HuH-7 (cell line): ENCODE results near the gene PRKAG2.
A peak's percentile ranks its signal among the peaks of the same experiment; 100 is the strongest.
"Not testable (repeated sequence)": the region's sequence is repeated elsewhere in the genome, so short reads cannot be mapped to it uniquely, and the experiment has no call there.

Source experiments
- DNase-seq: peaks from one replicate; pipeline ENCODE4 v3.0.0; 2011; ENCODE audit warnings: low spot score

The PRKAG2 gene

DNA sequence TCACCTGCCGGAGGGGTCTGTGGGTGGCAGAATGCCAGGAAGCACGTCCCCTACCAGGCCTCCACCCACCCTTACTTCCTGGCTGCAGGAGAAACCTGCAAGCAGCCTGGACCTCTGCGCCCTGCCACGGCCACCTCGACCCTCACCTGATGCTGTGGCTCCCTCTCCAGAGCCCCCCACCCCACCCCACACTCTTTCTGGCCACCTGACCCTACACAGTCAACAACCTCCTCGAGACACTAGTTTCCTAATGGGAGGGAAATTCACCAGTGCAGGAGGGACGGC is 91.3 kb downstream of the PRKAG2 start:
- DNase-seq, result no peak

DNA sequence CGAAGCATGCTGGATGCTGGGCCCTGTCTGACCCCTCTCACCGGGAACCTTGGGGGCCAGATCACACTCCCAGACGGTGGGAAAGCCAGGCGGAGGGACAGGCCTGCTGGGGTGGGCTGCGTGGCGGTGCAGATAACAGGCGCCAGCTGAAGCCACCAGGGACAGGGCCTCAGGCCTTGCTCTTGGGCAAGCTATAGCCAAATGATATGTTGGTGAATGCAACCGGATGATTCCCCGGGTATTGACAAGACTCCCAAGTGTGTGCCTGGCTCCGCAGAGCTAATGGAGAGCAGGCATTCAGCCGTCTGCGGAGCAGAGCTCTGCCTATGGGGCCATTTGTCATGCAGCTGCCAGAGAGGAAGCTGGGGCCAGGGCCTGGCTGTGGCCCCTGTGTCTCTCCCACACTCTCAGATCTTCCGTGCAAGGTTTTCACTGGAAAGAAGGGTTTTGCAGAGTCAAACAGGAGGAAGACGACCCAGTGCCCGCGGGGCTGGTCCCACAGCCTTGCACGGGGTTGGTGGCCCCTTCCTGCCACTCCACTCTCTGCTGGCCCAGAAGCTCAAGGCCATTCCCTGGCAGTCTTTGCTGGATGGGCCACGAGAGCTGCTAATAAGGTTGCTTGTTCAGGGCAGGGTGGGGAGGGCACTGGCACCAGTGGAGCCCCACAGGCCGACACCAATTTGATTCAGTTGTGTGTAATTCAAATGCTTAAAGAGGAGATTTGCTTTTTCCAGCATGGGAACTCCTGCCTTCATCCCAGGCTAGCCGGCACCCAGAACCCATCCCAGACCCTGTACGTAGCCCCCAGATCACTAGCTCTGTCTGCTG is 91.8 kb downstream of the PRKAG2 start:
- no peak for DNase-seq

DNA sequence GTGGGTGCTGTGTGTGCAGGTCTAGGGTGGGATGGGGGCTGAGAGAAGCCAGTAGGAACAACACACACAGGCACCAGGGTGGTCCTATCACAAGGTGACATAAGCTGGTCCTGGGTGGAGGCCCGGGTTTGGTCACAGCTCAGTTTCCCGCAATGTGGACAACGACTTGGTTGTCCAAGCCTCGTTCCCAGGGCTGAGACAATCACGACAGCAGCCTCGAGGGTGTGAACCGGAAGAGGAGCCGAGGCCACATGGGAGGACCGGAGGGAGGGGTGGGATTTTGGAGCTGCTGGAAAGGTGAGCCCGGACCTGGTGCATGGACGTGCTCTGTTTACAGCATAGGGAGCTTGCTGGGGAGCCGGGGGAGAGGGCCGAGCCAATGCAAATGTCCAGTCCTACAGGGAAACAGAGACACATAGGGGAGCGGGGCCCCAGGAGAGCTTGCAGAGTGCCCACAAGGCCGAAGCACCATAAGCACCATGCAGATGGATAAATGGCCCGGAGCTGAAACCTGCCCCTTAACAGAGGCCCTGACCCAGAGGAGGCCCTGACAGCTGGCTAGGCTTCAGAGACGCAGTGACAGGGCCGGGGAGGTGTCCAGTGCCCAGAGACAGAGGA is 92.8 kb downstream of the PRKAG2 start:
- no peak for DNase-seq

DNA sequence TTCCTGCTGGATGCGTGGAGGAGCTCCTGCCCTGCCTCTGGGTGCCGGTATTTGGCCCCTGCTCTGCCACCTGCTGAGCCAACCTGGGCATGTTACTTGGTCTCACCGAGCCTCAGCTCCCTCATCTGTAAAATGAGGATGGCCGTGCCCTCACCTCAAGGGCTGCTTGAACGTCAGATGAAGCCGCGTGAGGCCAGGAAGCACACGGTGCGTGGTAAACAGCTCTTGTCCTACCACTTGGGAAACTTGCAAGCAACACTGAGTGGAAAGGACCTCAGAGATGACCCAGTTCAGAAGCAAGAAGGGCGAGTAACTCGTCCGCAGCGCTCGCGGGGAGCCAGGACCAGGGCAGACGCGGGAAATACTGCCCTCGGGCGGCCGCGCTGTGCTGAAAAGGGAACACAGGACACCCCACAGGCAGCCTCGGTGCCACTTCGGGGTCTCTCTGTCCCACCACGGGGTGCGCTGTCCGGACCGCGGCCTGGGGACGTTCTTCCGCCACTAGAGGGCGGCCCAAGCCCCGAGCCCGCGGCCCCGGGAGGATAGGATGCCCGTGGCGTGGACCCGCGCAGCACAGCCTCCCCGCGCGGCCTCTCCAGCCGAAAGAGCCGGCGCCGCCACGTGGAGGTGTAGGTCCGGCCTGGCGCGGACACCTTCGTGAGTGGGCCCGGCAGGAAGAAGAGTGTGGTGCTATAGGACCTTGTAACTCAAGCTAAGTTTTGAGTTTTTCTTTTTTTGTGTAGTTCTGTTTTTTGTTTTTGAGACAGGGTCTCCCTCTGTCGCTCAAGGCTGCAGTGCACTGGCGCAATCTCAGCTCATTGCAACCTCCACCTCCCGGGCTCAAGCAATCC is 94.1 kb downstream of the PRKAG2 start:
- peak; percentile 95 for DNase-seq

- not testable (repeated sequence) for DNase-seq
Observed at GRCh38 chr7:151782256-151782597, 94.7 kb downstream of the PRKAG2 start.

DNA sequence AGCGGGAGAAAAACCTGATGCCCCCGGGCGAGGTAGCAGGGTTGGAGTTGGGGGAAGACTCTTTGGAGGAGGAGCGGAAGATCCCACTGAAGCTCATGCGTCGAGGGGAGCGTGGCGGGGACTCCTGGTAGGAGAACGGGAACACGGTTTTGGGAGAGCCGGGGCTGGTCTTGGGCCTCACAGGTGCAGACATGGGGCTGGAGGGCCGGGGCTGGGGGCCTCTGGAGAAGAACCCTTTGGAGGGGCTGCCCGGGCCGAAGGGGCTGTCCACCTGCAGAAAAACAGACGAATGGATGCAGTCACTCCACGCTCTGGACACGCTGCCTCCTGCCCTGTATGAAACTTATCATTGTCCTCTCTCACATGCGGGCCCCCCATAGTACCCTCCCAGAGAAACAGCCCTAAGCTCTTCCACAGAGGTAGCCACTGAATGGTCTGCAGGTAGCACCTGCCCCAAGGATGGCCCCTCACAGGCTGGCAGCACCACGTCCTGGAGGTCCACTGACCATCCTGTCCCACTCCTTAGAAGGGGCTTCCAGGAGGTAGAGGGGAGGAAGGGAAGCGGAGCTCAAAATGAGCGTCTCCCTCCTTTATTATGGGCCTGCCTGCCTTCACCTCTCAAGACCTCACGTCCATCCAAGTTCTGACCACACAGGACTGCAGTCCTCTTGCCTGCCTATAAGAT is 95.6 kb downstream of the PRKAG2 start:
- no peak for DNase-seq

GRCh38 chr7:151780631-151781030 is 96.3 kb downstream of the PRKAG2 start:
- no peak for DNase-seq

DNA sequence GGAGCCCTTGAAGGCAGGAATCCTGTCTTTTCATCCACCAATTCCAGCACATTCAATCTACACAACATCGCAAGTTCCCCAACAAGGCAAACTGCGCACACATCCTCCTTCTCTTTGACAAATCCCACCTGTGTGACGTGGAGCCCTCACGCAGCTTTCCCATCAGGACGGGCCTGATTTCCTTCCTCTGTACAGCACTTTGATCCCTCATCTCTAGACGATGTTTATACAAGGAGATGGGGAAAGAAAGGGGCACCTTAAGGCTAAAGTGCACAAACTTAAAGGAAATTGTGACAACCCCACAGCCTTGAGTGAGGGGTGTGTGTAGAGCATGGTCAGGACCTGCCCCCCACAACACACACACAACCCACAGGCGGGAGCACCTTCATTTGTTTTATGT is 97.2 kb downstream of the PRKAG2 start:
- no peak for DNase-seq

- DNase-seq, result no peak
Observed at GRCh38 chr7:151779255-151779654, 97.7 kb downstream of the PRKAG2 start.

DNA sequence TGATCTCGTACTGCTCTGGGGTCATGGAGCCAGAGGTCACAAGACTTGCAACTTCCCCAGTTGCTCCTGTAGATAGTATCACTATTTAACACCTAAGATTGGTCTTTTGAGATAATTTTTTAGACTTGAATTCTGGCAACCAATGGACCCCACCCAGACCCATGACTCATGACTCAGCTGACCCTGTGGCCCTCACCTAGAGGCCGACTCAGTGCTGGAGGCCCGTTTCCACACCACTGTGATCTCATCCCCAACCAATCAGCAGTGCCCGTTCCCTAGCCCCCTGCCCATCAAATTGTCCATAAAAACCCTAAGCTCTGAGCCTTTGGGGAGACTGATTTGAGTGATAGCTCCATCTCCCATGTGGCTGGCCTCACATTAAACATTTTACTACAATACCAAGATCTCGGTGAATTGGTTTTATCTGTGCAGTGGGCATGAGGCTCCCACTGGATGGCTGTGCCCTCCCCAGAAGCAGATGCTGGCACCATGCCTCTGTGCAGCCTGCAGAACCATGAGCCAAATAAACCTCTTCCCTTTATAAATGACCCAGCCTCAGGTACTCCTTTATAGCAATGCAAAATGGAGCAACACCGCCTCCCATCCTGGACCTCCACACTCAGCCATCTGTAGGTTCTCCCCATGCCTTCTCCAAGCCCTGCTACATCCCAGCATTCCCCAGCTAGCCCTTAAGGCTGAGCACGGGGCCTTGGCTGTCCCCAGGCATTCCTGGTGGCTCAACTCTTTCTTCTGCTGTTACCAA is 98.8 kb downstream of the PRKAG2 start:
- DNase-seq, result no peak

- no peak for DNase-seq
Observed at GRCh38 chr7:151777495-151777880, 99.4 kb downstream of the PRKAG2 start.

DNA sequence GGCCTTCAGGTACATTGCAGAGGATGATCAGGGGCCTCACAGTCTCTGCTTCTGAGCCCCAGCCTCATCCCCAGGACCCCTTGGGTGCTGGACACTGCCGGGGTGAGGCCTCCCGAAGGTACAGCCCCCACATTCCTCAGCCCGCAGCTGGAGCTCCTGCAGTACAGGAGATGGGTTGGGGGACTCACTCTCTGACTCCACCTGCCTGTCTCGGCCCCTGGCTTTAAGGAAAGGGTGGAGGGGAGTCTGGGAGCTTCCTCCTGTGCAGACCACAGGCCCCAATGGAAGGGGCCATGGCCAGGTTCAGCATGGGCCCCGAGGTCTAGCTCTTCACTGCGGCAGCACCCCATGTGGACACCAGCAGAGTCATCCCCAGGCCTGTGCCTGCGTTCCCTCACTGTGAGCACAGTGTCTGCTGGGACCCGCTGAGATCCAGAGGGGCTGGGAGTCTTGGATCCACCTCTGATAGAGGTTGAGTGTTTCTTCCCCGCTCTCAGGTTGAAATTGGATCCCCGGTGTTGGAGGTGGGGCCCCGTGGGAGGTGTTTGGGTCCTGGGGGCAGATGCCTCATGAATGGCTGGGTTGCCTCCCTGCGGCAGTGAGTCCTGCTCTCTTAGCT is 99.9 kb downstream of the PRKAG2 start:
- DNase-seq, result no peak

- no peak for DNase-seq
Observed at GRCh38 chr7:151776446-151776845, 100.5 kb downstream of the PRKAG2 start.

DNA sequence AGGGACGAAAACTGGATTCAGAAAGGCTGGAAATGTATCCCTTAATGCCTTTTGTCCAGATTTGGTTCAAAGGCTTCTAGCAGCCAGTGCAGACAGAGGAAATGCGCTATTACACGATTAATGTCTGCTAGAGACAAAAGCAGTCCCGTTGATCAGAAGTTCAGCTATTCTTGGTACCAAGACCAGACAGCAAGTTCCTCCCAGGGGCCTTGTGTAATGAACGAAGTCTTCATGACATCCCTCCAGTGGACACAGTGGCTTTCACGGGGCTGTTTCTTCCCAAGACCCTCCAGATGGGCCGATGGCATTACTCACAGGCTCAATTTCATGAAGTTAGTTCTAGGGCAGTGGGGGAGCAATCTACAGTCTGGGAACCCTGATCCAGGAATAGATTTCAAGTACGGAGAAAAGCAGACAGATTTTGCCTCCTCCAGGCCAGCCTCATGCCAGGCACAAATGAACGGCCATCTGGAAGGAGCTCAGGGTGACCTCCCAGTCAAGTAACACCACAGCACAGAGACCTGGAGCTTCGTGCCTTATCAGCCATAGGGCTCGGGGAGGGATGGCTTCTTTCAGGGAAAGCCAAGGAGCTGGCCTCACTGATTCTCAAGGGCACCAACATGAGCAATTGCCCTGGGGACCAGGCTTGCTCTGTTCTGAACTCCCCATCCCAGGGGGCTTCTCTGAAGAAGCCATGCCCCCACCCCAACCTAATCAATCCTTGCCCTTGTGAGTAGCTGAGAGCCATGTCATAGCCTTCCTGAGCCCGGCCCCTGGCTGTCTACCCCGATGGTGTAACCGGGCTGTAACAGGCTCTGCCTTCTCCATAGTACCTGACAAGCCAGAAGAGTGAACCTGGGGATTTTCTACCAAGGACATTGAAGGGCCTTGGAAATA is 101.1 kb downstream of the PRKAG2 start:
- DNase-seq, result no peak

- no peak for DNase-seq
Observed at GRCh38 chr7:151774951-151775350, 102.0 kb downstream of the PRKAG2 start.

- DNase-seq, result no peak
Observed at GRCh38 chr7:151773797-151774196, 103.1 kb downstream of the PRKAG2 start.

- DNase-seq, result no peak
Observed at GRCh38 chr7:151770232-151770631, 106.7 kb downstream of the PRKAG2 start.

- DNase-seq, result no peak
Observed at GRCh38 chr7:151769188-151769821, 107.6 kb downstream of the PRKAG2 start.

DNA sequence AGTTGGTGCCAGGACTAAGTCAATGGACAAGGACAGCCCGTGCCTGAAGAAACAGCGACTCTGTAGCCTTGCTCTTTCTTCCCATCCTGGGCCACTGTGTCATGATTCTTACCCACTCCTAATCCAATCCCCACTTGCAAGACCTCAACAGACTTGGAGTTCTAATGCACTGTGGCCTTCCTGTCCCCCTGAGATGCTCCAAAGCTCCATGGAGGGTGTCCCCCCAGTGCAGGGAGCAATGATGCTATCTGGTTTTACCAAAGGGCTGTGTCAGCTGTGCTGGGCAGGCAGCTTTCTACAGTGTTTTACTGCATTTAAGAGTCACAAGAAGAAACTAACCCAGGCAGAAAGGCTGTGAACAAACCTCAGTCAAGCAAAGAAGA is 108.1 kb downstream of the PRKAG2 start:
- no peak for DNase-seq

DNA sequence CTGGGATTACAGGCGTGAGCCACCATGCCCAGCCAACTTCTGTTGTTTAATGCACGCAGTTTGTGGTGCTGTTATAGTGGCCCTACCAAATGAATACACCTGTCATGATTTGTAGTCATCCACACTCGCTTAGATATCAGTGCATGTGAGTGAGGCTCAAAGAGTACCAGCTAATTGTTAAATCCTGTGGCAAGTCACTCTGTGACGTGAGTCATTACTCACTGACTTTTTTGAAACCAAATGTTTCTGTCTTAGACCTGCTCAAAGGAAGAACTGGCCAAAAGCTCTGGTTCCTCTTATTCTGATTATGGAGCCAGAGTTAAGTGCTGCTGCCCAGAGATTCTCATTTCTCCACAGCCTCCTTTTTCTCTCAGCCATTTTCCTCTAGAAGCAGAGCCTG is 109.4 kb downstream of the PRKAG2 start:
- DNase-seq, result no peak
